Endothelial cell of umbilical vein (primary cell): ENCODE data around the gene POU2F3. TPM values are rescaled to one million over a fixed set of nuclear protein-coding genes. Genes with fewer than 3 reads are reported as not detected.

Source experiments
- BruUV-seq: library from RNA; stranded (reverse); fragments of 400-500 nt; replicated peaks from 2 replicates; lab custom pipeline; 2021; lab: Mats Ljungman, UMichigan
- CTCF ChIA-PET: fragments of 300-600, 350-600 bp; sonication (Branson Sonifier 250); formaldehyde crosslinking; loops from one replicate; lab custom pipeline; 2021; ENCODE audit warnings: antibody characterized with exemption, inconsistent platforms; lab: Charles Lee
- POLR2A ChIA-PET: fragments of 300-600, 350-600 bp; sonication (Branson Sonifier 250); formaldehyde crosslinking; loops from one replicate; lab custom pipeline; 2021; ENCODE audit warnings: antibody characterized with exemption, inconsistent platforms; lab: Charles Lee
- DNase-seq: peaks from one replicate; pipeline ENCODE4 v3.0.0-alpha.2; 2011; ENCODE audit warnings: low read depth, low spot score
- FAIRE-seq: peaks from 2 replicates; lab custom pipeline; 2011; peaks lifted over from hg19 to GRCh38; lab: Jason Lieb, UNC
- H2AFZ ChIP-seq: 2 replicates; pipeline ENCODE4 v1.6.0; 2012; ENCODE audit warnings: low read depth, low read length, control low read depth, inconsistent platforms
- H3K27ac ChIP-seq: 2 replicates; pipeline ENCODE4 v1.5.1; 2011; ENCODE audit warnings: low read depth, mild to moderate bottlenecking, control low read depth, low read length, moderate library complexity; ENCODE audit not compliant: insufficient read depth
- H3K27me3 ChIP-seq, 2 experiments: 2 replicates each; pipeline versions ENCODE4 v1.6.0 to v1.6.1; 2011; ENCODE audit warnings: low read length in 2 of 2, mixed read lengths in 1 of 2; ENCODE audit not compliant: control insufficient read depth in 2 of 2, insufficient read depth in 2 of 2
- H3K36me3 ChIP-seq, 2 experiments: 2 replicates in 1 of 2; 3 replicates in 1 of 2; pipeline ENCODE4 v1.5.1; 2011; ENCODE audit warnings: low read length in 2 of 2, mild to moderate bottlenecking in 1 of 2, moderate library complexity in 1 of 2; ENCODE audit not compliant: control insufficient read depth in 2 of 2, insufficient read depth in 2 of 2; ENCODE audit errors: extremely low read depth in 1 of 2
- H3K4me1 ChIP-seq: 3 replicates; pipeline ENCODE4 v1.5.1; 2011; ENCODE audit warnings: mild to moderate bottlenecking, low read length; ENCODE audit not compliant: control insufficient read depth, insufficient read depth; ENCODE audit errors: extremely low read depth
- H3K4me2 ChIP-seq: 2 replicates; pipeline ENCODE4 v1.6.1; 2011; ENCODE audit warnings: low read length, control low read depth, mixed read lengths; ENCODE audit not compliant: insufficient read depth
- H3K4me3 ChIP-seq, 3 experiments: fragments of 200-600 bp in 1 of 3; sonication (generic), shearing (Covaris generic) in 1 of 3; replicated peaks in 1 of 3; 2 replicates each; pipeline ENCODE4 v1.5.1; 2011 to 2016; ENCODE audit warnings: control low read depth in 3 of 3, low read length in 3 of 3, mild to moderate bottlenecking in 2 of 3, inconsistent platforms in 1 of 3, low read depth in 1 of 3, moderate library complexity in 1 of 3; ENCODE audit not compliant: insufficient read depth in 1 of 3
- H3K79me2 ChIP-seq: 2 replicates; pipeline ENCODE4 v1.6.0; 2012; ENCODE audit warnings: low read length, inconsistent platforms; ENCODE audit not compliant: control insufficient read depth, insufficient read depth
- H3K9ac ChIP-seq: replicated peaks from 2 replicates; pipeline ENCODE3; 2011; ENCODE audit warnings: low read length, control low read depth; ENCODE audit not compliant: insufficient read depth; ENCODE audit errors: extremely low read depth
- H3K9me1 ChIP-seq: replicated peaks from 3 replicates; pipeline ENCODE4 v1.6.0; 2011; ENCODE audit warnings: mild to moderate bottlenecking, low read length; ENCODE audit not compliant: control insufficient read depth, insufficient read depth; ENCODE audit errors: extremely low read depth
- H3K9me3 ChIP-seq: replicated peaks from 2 replicates; pipeline ENCODE4 v1.5.1; 2012; ENCODE audit warnings: low read length, inconsistent platforms; ENCODE audit not compliant: control insufficient read depth, insufficient read depth
- H4K20me1 ChIP-seq: replicated peaks from 2 replicates; pipeline ENCODE3; 2011; ENCODE audit warnings: mild to moderate bottlenecking, low read length; ENCODE audit not compliant: control insufficient read depth, insufficient read depth; ENCODE audit errors: extremely low read depth
- EZH2 ChIP-seq: IDR thresholded peaks from 2 replicates; pipeline ENCODE4 v1.6.1; 2012; ENCODE audit warnings: borderline replicate concordance, low read depth, mild to moderate bottlenecking, moderate library complexity, low read length, inconsistent platforms; ENCODE audit not compliant: severe bottlenecking
- FOS ChIP-seq: IDR thresholded peaks from 2 replicates; pipeline ENCODE4 v1.6.1; 2011; ENCODE audit warnings: mild to moderate bottlenecking, low read length, moderate library complexity, borderline replicate concordance; ENCODE audit not compliant: insufficient read depth
- GATA2 ChIP-seq: IDR thresholded peaks from 2 replicates; pipeline ENCODE4 v1.7.0; 2011; ENCODE audit warnings: low read depth, mild to moderate bottlenecking, moderate library complexity, mixed read lengths, low read length; ENCODE audit not compliant: insufficient read length, insufficient read depth
- JUN ChIP-seq: IDR thresholded peaks from 2 replicates; pipeline ENCODE4 v1.6.1; 2011; ENCODE audit warnings: borderline replicate concordance, low read depth; ENCODE audit not compliant: insufficient read length, insufficient read depth
- MAX ChIP-seq: IDR thresholded peaks from 2 replicates; pipeline ENCODE4 v1.6.1; 2011; ENCODE audit not compliant: insufficient read depth, insufficient read length
- MYC ChIP-seq: IDR thresholded peaks from one replicate; pipeline ENCODE4 v1.6.1; 2011; ENCODE audit warnings: mild to moderate bottlenecking, low read depth, low read length
- POLR2A ChIP-seq: IDR thresholded peaks from 2 replicates; pipeline ENCODE4 v1.6.1; 2012; ENCODE audit warnings: low read depth, mild to moderate bottlenecking, control low read depth, low read length
- POLR2AphosphoS5 ChIP-seq: IDR thresholded peaks from 2 replicates; pipeline ENCODE4 v1.6.1; 2012; ENCODE audit warnings: low read depth, mild to moderate bottlenecking, control low read depth, low read length, moderate library complexity; ENCODE audit not compliant: insufficient read depth
- dilution Hi-C: fragments of 300-500 bp; cut with MboI; formaldehyde crosslinking; loops from one replicate; pipeline ENCODE4 v1.15.0; 2019; ENCODE audit warnings: low sequenced_read_pairs; ENCODE audit not compliant: extremely low pct_ligation_motif_present
- intact Hi-C: fragments of 100-400 bp; cut with micrococcal nuclease; formaldehyde crosslinking; loops from one replicate; pipeline ENCODE4 v1.10.0; 2022
- polyA plus RNA-seq, 4 experiments: library from polyadenylated mRNA; depleted of rRNA in 3 of 4; stranded (reverse) in 3 of 4; unstranded in 1 of 4; fragments of >200 nt; gene quantifications; 2 replicates each; pipeline versions ENCODE4 v1.2.1 to v1.2.3, GENCODE V29; 2011 to 2012; ENCODE audit warnings: missing spikeins in 1 of 4
- total RNA-seq: library from RNA; stranded (reverse); gene quantifications from 2 replicates; pipeline ENCODE4 v1.2.3, GENCODE V29; 2021
- TF ChIP-seq, protein P1 (sequence below), 2 donors: IDR thresholded peaks; 1 replicate in 1 of 2; 2 replicates in 1 of 2; pipeline ENCODE4 v1.5.1; 2011; ENCODE audit warnings: low read length in 2 of 2, mild to moderate bottlenecking in 2 of 2, moderate library complexity in 2 of 2, control low read depth in 1 of 2, inconsistent platforms in 1 of 2, low read depth in 1 of 2; ENCODE audit not compliant: insufficient read depth in 1 of 2; ENCODE audit errors: extremely low read depth in 1 of 2

POU2F3 gene
- total and polyA plus RNA-seq, 2 donors (not counting 3 experiments of a cell fraction or from before 2014, with no cell fraction given) = 0.06 TPM; not detected in 1

- Histone ChIP-seq H3K4me2 (no peak overlapping the region), H3K79me2 (no peaks in the 10 kb centered on the region), H3K4me1 (no peaks in the 10 kb centered on the region), H3K27ac (no peak overlapping the region), H3K4me3 (no peak overlapping the region), H3K9me3 (no peaks in the 10 kb centered on the region), H3K9me1 (no peaks in the 10 kb centered on the region), H2AFZ (no peak overlapping the region), H4K20me1 (no peaks in the 10 kb centered on the region), H3K36me3 (no peaks in the 10 kb centered on the region), H3K27me3 (peaks cover 17 to 22% of the 10 kb centered on the region in 2 experiments), H3K9ac (no peak overlapping the region)
- DNase-seq (no peak), FAIRE-seq (no peak)
- ChIA-PET CTCF (no interaction called here), POLR2A (no interaction called here)
- BruUV-seq = no TSS peak
- TF ChIP-seq MYC (no peak), POLR2AphosphoS5 (no peak), FOS (no peak), POLR2A (no peak), MAX (no peak), GATA2 (no peak), EZH2 (no peak), JUN (no peak)
- TF ChIP-seq, protein P1, sequence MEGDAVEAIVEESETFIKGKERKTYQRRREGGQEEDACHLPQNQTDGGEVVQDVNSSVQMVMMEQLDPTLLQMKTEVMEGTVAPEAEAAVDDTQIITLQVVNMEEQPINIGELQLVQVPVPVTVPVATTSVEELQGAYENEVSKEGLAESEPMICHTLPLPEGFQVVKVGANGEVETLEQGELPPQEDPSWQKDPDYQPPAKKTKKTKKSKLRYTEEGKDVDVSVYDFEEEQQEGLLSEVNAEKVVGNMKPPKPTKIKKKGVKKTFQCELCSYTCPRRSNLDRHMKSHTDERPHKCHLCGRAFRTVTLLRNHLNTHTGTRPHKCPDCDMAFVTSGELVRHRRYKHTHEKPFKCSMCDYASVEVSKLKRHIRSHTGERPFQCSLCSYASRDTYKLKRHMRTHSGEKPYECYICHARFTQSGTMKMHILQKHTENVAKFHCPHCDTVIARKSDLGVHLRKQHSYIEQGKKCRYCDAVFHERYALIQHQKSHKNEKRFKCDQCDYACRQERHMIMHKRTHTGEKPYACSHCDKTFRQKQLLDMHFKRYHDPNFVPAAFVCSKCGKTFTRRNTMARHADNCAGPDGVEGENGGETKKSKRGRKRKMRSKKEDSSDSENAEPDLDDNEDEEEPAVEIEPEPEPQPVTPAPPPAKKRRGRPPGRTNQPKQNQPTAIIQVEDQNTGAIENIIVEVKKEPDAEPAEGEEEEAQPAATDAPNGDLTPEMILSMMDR (IDR thresholded peaks at IDR 0.05; ENCODE audit: extremely low read depth in 1 of 2, insufficient read depth in 1 of 2, low read depth in 1 of 2, low read length in 2 of 2) = no peak
- intact Hi-C loops = no loop called here
- dilution Hi-C loops = no loop called here
Observed at GRCh38 chr11:120290956-120291355, 51.0 kb downstream of the POU2F3 start.
